Measurements from ENCODE around the gene ZFX. TPM values are rescaled to one million over a fixed set of nuclear protein-coding genes. Genes with fewer than 3 reads are reported as not detected.

Gene ZFX
- total RNA-seq, 1 donor from 2014 or later: 33.9 TPM

DNA sequence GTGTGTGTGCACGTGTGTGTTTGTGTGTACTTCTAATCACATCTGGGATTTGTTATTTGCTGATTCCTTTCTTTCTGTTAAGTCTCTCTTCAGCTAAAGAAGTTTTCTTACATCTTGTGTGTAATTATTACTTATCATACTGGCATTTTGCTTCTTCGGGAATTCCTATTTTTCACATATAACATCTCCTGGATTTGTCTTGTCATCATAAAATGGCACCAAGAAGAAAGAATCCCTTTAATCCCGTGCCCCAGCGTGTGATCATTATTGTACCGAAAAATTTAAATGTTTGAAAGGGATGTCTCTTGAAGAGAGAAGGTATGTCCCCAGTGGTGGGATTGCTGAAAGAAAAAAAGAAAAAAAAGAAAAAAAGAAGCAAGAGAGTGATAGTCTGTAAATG, 72.3 kb downstream of the ZFX start:
- TF ChIP-seq, protein P1, sequence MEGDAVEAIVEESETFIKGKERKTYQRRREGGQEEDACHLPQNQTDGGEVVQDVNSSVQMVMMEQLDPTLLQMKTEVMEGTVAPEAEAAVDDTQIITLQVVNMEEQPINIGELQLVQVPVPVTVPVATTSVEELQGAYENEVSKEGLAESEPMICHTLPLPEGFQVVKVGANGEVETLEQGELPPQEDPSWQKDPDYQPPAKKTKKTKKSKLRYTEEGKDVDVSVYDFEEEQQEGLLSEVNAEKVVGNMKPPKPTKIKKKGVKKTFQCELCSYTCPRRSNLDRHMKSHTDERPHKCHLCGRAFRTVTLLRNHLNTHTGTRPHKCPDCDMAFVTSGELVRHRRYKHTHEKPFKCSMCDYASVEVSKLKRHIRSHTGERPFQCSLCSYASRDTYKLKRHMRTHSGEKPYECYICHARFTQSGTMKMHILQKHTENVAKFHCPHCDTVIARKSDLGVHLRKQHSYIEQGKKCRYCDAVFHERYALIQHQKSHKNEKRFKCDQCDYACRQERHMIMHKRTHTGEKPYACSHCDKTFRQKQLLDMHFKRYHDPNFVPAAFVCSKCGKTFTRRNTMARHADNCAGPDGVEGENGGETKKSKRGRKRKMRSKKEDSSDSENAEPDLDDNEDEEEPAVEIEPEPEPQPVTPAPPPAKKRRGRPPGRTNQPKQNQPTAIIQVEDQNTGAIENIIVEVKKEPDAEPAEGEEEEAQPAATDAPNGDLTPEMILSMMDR (IDR thresholded peaks at IDR 0.05; ENCODE audit: partially characterized antibody, unreplicated experiment): no peak
- no peak for DNase-seq
- Mint-ChIP-seq H3K9me3 (ENCODE audit: unreplicated experiment) (no peaks in the 10 kb centered on the region), H3K36me3 (ENCODE audit: unreplicated experiment) (peaks cover 4% of the 10 kb centered on the region), H3K27ac (ENCODE audit: unreplicated experiment) (no peak overlapping the region), H3K27me3 (ENCODE audit: unreplicated experiment) (no peaks in the 10 kb centered on the region), H3K4me3 (ENCODE audit: unreplicated experiment) (no peak overlapping the region), H3K4me1 (ENCODE audit: low read depth, unreplicated experiment) (no peaks in the 10 kb centered on the region)

DNA sequence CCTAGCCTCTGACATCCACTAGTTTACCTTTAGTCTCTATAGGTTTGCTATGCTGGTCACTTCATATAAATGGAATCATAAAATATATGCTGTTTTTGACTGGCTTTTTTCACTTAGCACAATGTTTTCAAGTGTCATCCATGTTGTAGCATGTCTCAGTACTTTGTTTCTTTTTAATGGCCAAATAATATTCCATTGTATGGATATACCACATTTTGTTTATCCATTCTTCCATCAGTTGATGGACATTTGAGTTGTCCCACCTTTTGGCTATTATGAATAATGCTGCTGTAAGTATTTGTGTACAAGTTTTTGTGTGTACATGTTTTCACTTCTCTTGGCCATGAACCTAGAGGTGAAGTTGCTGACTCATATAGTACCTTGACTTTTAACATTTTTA, 75.7 kb downstream of the ZFX start:
- Mint-ChIP-seq H3K4me1 (ENCODE audit: low read depth, unreplicated experiment) (no peaks in the 10 kb centered on the region), H3K27me3 (ENCODE audit: unreplicated experiment) (peaks cover 3% of the 10 kb centered on the region), H3K9me3 (ENCODE audit: unreplicated experiment) (peaks cover 1% of the 10 kb centered on the region), H3K36me3 (ENCODE audit: unreplicated experiment) (peaks cover 4% of the 10 kb centered on the region), H3K27ac (ENCODE audit: unreplicated experiment) (no peak overlapping the region), H3K4me3 (ENCODE audit: unreplicated experiment) (no peak overlapping the region)
- TF ChIP-seq, protein P1 (IDR thresholded peaks at IDR 0.05; ENCODE audit: partially characterized antibody, unreplicated experiment): no peak
- DNase-seq: no peak

DNA sequence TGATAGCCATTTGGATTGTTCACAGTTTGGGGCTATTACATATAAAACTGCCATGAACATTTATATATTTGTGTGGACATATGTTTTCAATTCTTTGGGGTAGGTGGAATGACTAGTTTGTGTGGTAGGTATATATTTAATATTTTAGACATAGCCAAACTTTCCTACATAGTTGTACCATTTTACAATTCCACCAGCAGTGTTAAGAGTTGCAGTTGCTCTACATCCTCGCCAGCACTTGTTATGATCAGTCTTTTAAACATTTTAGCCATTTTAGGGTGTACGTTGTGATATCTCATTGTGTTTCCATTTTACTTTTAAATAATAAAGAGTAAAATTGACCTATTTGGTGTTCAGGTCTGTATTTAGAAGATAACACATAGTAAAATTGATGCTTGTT, 76.6 kb downstream of the ZFX start:
- H3K9me3 Mint-ChIP-seq (ENCODE audit: unreplicated experiment): peaks cover 1% of the 10 kb centered on the region
- H3K27me3 Mint-ChIP-seq (ENCODE audit: unreplicated experiment): peaks cover 3% of the 10 kb centered on the region
- H3K36me3 Mint-ChIP-seq (ENCODE audit: unreplicated experiment): peaks cover 4% of the 10 kb centered on the region
- TF ChIP-seq, protein P1 (IDR thresholded peaks at IDR 0.05; ENCODE audit: partially characterized antibody, unreplicated experiment): no peak
- no peak overlapping the region for H3K4me3 Mint-ChIP-seq (ENCODE audit: unreplicated experiment)
- H3K27ac Mint-ChIP-seq (ENCODE audit: unreplicated experiment): no peak overlapping the region
- DNase-seq: no peak
- H3K4me1 Mint-ChIP-seq (ENCODE audit: low read depth, unreplicated experiment): no peaks in the 10 kb centered on the region

DNA sequence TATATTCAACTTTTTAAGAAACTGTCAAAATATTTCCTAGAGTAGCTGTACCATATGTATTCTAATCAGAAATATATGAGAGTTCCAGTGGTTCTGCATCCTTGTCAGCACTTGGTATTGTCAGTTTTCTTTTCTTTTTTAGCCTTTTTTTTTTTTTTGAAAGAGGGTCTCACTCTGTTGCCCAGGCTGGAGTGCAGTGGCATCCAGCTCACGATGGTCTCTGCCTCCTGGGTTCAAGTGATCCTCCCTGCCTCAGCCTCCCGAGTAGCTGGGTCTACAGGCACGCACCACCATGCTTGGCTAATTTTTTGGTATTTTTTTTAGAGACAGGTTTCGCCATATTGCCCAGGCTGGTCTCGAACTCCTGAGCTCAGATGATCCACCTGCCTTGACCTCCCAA, 79.1 kb downstream of the ZFX start:
- no peak for DNase-seq
- Mint-ChIP-seq H3K4me3 (ENCODE audit: unreplicated experiment) (no peak overlapping the region), H3K27ac (ENCODE audit: unreplicated experiment) (no peak overlapping the region)

DNA sequence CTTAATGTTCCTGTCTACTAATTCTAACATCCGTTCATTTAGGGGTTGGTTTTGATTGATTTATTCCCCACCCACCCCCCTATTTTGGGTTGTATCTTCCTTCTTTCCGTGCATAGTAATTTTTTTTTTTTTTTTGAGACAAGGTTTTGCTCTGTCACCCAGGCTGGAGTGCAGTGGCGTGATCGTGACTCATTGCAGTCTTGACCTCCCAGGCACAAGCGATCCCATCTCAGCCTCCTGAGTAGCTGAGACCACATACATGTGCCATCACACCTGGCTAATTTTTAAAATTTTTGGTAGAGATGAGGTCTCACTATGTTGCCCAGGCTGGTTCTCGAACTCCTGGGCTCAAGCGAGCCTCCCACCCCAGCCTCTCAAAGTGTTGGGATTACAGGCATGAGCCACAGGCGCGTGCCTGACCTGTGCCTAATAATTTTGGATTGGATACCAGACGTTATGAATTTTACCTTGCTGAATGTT, 79.9 kb downstream of the ZFX start:
- H3K9me3 Mint-ChIP-seq (ENCODE audit: unreplicated experiment): peaks cover 1% of the 10 kb centered on the region
- TF ChIP-seq, protein P1 (IDR thresholded peaks at IDR 0.05; ENCODE audit: partially characterized antibody, unreplicated experiment): no peak
- H3K36me3 Mint-ChIP-seq (ENCODE audit: unreplicated experiment): peaks cover 4% of the 10 kb centered on the region
- no peak for DNase-seq
- H3K27ac Mint-ChIP-seq (ENCODE audit: unreplicated experiment): no peak overlapping the region
- H3K27me3 Mint-ChIP-seq (ENCODE audit: unreplicated experiment): peaks cover 3% of the 10 kb centered on the region
- H3K4me1 Mint-ChIP-seq (ENCODE audit: low read depth, unreplicated experiment): no peaks in the 10 kb centered on the region
- no peak overlapping the region for H3K4me3 Mint-ChIP-seq (ENCODE audit: unreplicated experiment)

More for the DNA sequence above, 79.1 kb downstream of the ZFX start:
- Mint-ChIP-seq H3K9me3 (ENCODE audit: unreplicated experiment) (peaks cover 1% of the 10 kb centered on the region), H3K36me3 (ENCODE audit: unreplicated experiment) (peaks cover 4% of the 10 kb centered on the region), H3K4me1 (ENCODE audit: low read depth, unreplicated experiment) (no peaks in the 10 kb centered on the region), H3K27me3 (ENCODE audit: unreplicated experiment) (peaks cover 3% of the 10 kb centered on the region)
- TF ChIP-seq, protein P1 (IDR thresholded peaks at IDR 0.05; ENCODE audit: partially characterized antibody, unreplicated experiment): no peak
